HG03565 (cell line): ENCODE data around the gene GRK3.
A peak's percentile ranks its signal among the peaks of the same experiment; 100 is the strongest.

Experiments
- ATAC-seq: cut with Tn5 transposase; IDR thresholded peaks from one replicate; pipeline ENCODE4 v1.9.1; 2021; ENCODE audit warnings: mild to moderate bottlenecking, moderate library complexity; ENCODE audit not compliant: unreplicated experiment

Gene GRK3

DNA sequence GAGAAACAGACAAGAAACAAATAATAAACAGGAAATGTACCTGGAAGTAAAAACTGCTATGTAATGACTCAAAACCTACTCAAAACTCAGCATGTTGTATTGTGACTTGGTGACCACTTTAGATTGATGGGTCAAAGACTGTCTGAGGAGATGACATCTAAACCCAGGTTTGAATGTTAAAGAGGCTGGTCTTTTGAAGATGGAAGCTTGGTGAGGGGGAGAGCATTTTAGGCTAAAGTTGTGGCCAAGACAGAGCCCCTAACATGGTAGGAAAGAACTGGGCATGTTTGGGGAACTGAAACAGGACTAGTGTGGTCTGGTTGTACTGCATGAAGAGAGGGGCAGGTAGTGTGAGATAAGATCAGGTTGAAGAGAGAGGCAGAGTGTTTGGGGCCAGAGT lies 92.2 kb downstream of the GRK3 start:
- ATAC-seq, result peak; percentile 55

DNA sequence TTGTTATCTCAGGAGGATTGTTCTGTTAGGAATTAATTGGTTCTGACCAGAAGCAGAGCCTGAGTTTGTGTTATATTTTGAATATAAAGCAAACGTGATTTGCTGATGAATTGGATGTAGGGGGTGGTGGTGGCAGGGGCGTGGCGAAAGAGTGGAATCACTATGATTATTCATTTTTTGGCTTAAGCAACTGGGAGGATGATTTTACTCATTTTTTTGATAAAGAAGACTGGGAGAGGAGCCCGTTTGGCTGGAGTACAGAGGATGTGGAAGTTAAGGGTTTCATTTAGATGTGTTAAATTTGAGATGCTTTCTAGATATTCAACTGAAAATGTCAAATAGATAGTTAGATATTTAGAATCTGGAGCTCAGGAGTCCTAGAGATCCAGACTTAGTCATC lies 94.2 kb downstream of the GRK3 start:
- no peak for ATAC-seq

DNA sequence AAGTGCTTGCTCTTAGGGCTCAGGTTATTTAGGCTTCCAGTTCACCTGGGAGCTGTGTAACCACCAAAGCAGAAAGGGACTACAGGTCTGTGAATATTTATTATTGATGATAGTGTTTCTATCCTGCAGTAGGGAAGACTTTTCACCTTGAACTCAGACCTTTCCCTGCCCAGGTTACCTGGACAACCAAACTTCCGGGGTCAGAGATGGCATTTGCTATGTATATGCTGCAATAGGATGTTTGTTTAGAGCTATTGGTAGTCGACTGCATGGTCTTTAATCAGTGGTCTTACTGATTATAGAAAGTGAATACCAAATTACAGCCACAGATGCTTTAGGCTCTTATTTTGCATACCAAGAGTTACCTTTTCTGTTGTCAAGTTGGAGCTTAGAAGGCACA lies 94.9 kb downstream of the GRK3 start:
- ATAC-seq, result no peak

DNA sequence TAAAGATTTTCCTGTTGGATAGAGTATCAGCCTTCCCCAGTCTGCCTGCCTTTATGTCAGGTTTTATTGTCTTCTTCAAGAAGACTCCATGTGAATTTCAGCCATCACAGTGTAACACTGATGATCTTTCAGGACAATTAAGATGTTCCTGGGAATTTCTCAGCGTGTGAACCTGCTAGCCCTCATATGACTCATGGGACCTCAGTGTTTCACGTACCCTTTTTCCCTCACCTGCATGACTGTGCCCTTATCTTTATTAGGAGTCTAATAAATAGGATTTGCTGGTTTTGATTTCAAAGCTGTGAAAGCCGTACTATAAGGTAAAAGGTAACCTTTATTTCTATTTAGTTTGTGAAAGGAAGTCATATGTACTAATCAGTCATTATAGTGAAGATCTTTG lies 95.9 kb downstream of the GRK3 start:
- no peak for ATAC-seq

DNA sequence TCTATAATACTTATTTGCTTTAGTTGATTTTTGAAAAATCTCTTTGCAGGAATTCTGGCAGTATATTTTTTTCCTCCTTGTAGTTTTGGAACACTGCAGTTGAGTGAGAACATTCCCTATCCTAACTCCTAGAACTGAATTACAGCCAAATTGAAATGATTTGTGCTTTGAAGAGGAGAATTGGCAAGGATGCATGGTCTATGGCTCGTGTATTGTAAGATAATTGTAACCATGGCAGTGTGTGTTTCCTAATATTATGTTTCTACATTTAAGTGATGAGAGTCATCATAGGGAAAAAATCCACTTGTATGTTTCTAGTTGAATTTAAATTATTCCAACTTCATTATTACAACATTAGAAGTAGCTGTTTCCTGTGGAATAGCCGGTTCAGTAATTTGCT lies 96.6 kb downstream of the GRK3 start:
- no peak for ATAC-seq

DNA sequence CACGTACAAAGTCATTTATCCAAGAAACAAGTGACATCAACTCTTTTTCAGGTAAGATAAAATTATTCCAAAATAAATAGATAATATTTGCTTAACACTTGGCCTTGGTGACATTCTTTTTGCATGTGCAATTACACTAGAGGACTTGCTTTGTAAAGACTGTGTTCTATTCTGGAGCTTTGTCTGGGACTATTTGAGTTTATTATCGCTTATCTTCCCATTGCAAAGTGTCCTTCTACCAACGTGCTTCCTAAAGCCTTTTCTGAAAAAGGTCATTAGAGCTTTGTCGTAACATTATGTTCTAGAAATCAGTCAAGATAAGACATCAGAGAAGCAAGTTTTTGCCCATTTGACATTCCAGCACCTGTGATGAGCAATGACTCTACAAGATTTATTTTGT lies 99.2 kb downstream of the GRK3 start:
- no peak for ATAC-seq

DNA sequence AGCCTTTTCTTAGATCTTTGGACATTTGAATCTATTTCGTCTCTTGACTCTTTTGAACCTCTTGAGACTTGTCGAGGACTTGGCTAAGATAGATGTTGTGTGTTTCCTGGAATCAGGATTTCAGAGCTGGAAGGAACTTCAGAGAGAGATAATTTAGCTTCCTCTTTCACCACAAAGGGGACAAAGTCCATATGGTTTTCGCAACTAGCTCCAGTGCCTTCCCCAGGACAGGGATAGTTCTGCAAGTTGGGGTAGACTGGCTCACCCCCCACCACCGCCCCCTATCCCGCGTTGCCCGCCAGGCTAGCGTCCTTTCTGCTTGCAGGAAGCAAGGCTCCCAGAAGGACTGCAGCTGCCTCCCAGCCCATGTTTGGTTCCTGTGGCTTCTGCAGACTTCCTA lies 101.8 kb downstream of the GRK3 start:
- no peak for ATAC-seq

DNA sequence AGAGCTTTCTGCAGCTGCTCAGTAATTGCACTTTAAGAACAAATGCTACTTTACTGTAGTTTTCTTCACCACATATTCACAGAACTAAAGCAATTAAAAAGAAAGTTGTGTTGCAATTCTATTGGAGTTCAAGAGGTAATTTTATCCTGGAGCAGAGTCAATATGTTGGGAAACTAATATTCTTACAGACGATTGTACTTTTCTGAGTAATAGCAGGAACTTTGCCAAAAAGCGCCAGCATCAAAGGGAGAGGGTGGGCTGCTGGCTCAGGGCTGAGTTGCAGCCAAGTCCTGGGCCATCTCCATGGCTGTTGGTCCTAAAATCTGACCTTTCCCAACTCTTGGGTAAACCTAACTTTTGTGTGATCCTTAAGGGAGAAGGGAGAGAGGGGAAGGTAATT lies 104.0 kb downstream of the GRK3 start:
- ATAC-seq, result no peak

DNA sequence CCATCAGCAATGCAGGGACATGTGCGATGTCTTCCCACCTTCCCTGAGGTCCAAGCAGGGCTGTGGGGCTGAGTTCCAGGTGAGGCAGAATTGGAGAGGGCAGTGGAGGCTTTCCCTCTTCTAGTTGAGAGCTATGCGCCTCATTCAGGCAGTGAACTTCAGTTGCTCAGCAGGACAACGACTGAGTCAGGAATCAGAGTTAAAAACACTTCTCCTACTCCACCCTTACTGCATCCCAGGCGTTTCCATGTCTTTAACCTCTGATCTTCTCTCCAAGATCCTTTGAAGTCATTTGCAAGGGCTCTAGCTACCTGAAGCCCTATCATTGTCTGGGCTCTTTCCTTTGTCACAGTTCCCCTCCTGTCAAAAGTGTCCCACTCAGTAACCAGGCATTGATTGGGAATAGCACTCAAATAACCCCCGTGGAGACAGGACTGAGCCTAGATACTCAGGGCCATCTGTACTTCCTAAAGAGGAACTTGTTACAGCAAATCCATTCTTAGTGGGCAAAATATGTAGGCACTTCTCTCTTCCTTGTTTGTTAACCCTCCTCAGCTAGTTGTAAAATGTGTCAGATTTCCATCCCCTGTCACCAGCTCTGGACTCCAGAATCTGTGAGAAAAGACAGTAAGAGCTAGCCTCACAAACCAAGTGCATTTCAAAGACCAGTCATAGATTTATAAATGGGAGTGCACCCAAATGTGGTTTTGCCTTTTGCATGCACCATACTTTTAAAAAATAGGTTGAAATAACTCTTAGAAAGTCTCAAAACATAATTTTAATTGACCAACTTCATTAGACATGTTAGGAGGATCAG lies 105.0 kb downstream of the GRK3 start:
- ATAC-seq, result no peak

DNA sequence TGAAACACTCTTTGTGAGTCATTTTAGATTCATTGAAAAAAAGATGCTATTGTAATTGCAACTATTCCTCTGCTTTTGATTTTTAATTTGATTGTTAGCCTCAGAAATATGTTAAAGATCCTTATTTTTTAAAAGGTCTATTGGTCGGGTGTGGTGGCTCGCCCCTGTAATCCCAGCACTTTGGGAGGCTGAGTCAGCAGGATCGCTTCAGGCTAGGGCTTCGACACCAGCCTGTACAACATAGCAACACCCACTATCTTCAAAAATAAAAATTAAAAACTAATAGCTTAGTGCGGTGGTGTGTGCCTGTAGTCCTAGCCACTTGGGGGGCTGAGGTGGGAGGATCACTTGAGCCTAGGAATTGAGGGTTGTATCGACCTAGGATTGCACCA lies 105.6 kb downstream of the GRK3 start:
- ATAC-seq, result no peak

DNA sequence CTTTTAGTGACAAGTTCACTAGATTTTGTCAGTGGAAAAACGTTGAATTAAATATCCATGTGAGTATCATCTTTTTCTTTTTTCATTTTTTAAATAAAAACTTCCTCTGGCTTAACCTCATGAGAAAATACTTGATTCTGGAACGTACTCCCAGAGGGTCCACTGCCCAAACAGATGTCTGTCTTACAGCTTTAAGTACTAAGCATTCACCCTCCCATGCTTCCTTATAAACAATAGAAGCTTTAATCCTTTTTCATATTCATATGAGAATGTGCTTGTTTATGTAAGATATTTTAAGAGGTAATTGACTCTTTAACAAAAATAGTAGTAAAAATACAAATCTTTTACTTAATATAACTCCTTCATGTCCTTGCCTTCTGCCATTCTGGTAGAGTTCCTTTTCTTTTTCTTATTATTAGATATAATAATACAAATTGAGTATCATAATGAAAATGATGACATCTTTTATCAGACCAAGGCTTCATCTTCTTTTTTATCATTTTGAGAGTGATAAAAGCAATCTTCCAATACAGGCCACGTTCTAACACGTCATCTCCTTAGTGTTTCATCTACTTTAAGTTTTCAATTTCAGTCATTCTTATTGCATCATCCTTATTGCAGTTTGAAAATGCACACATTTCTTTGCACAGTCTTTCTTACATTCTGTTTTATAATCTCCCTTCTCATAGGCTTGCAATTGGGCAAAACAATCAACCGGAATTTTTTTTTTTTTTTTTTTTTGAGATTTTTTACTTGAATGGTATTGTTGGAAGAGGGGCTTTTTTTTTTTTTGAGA lies 108.0 kb downstream of the GRK3 start:
- no peak for ATAC-seq

DNA sequence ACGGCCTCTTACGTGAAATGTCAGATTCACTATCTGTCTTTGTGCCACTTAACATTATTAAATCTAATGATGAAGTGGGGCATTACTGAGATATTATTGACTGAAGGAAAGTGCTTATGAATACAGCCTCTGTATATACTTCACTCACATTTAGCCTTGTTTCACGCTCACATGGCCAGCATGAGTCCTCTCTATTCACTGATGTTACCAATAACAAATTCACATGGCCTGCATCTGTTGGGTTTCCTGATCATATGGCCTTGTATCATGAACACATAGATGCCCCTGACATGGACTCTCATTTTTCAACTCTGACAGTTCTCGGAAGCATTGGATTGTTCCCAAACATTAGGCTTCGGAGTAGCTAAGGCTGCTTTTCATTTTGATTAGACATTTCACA lies 109.2 kb downstream of the GRK3 start:
- no peak for ATAC-seq

DNA sequence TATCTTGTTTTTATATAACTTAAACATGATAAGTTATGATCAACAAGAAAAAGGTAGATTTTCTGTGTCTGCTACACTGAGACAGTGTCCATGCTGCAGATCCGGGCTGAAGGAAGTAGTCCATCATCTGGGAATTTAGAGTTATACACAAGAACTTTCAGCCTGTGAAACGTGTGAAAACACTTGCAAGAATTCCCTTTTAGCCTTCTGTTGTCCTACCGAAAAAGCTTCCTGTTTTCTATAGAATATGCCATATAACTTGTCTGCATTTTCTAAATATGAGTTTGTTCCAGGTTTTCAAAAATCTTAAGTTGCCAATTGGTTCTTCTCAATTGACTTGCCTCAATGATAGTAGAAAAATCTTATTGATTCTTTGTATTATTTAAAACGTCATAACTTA lies 113.2 kb downstream of the GRK3 start:
- no peak for ATAC-seq

DNA sequence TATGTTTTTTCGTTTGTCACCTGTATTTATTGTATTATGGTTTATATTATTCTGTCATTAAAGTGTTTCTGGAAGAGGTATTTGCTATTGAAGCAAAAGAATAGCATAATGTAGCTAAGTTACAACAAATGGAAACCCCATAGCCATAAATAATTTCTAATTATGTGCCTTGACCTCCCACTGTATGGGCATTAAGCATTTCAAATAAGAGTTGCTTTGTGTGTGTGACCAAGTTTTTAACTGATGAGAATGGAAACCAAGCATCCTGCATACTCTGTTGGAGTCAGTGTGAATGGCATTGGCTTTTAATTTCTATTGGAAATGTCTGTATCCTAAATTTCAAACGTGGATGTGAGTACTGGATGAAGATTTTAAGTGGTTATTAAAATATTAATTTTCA lies 115.6 kb downstream of the GRK3 start:
- no peak for ATAC-seq

DNA sequence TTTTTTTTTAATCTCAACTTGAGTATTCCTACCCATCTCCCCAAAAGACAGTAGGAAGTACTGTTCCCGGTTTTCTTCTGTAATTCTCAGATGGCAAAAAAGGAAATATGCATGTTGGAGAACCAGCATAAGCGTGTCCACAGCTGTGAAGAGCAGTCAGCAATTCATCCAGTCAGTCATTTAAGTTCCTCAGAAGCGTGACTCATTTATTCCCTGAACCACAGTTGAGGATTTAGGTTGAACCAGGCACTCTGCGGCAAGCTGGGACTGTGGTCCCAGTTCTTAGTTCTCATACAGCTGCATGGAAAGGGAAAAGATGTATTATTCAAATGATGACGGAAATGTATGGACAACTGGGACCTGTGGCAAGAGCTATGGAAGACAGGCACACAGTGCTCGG lies 116.5 kb downstream of the GRK3 start:
- ATAC-seq, result no peak

DNA sequence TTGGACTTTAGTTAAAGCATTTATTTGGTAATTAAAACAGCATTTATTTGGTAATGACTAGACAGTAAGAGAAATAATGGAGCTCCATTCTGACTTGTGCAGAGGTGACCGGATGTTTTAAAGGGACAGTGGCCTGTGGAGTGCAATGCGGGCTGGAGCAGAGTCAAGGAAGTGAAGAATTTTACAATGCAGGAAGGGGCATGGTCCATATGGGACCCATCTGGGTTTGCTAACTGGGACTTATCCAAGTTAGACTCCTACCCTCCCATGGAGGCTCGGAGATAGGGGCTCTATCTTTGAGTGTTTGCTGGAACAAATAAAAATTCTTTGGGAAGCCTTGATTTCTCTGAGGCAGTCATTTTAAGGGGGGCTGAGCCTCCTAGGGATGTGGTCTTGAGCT lies 117.6 kb downstream of the GRK3 start:
- no peak for ATAC-seq

DNA sequence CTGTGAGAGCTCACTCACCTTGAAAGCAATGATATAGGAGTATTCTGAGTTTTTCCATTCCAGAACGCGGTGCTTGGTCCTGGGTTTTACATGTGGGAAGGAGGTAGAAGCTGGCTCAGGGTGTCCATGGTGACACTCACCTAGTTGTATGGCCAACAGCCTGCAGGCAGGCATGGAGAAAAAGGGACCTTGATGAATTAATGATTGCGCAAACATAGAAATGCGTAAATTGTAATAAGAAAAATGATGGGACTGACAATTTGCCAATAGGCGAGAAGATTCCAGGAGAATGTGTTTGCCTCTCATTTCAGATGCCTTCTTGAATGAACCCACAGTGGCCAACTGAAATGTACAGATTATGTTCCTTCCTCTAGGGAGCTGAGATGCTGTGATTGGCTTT lies 124.2 kb downstream of the GRK3 start:
- no peak for ATAC-seq

DNA sequence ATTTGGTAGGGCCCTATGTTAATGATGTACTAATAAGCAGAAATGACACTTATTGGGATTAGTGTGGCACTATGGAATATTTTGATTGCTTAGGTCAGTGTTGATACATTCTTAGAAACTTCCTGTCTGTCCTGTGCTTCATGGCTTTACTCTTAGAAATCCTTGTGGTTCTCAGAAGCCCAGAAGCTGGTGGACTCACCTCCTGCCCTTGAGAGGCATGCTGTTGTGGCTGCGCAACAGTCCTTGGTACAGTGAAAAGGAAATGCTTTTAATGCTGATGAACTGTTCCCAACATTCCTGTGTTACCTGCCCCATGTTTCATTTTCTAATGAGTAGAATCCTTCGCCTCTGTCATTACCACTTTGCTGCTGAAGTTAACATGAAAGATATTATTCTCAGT lies 125.2 kb downstream of the GRK3 start:
- no peak for ATAC-seq

DNA sequence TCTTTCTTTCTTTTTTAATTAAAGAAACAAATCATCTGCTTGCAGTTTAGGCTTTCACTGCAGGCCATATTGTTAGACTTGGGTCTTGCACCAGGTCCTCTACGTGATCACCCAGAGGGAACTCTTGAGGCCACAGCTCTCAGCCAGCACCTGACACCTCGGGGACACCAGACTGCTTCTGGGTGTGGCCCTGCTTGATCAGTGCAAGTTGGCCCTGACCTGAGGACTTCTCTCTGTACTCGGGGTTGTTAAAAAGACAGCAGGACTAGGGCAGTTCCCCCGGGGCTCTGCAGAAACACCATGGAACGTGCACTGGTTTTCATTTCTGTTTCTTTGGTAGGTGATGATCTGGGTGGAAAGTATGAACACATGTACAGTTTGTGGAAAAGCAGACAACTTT lies 126.3 kb downstream of the GRK3 start:
- ATAC-seq, result no peak

DNA sequence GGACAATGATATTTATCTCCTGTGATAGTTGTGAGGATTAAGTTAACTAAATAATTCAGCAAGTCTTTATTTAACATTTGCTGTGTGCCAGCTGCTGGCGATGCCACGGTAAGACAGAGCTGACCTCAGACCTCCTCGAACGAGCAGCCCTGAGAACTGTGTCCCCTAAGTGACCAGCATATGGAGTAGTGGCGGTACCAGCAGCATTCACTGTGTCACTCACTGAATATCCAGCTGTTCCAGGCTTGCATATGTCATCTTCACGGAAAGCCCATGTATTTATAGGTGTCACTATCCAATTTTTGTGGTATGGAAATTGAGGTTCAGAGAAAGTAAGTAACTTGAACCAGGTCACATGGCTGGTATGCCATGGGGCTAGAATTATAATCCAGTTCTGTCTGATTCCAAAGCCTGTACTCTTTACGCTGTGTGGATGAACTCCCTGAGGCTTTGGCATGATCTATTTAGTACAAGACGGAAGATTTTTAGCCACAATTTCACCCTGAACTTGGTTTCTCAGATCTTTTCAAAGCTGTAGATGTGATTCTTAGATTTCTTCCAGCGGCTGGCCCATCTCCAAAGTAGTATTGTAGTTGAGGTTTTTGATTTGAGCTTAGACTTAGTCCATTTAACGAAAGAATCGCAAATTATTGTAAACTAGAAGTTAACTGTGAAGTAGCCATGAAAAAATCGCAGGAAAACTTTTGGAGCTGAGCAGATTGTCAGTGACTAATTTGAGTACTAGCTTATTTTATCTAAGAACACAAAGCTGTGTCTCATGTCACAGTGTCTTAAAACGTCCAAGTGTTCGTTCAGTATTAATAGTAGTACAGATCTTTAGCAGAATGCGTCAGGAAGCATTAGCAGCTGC lies 128.2 kb downstream of the GRK3 start:
- no peak for ATAC-seq

DNA sequence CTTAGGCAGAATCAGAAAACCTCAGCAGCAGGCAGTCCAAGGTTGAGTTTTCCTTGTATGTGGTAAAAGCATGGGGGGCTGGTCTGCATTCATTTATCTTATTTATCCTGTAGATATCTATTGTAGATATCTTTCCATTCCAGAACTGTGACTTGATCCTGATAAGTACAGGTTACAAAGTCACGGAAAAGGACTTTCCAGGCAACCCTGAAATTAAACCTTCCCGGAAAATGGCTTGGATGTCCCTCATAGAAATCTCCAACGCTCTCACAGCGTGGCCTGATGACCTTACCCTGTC lies 128.7 kb downstream of the GRK3 start:
- ATAC-seq, result no peak
